IMR-90 (cell line): ENCODE results near the gene OCSTAMP. TPM values are rescaled to one million over a fixed set of nuclear protein-coding genes. Genes with fewer than 3 reads are reported as not detected.

Source experiments
- ATAC-seq: fragments of 200-7000 bp; cut with Tn5 transposase; 2 replicates; pipeline ENCODE4 v1.9.1; 2020; ENCODE audit warnings: low read depth, mild to moderate bottlenecking, moderate library complexity
- BruUV-seq: library from RNA; stranded (reverse); fragments of 400-500 nt; replicated peaks from 2 replicates; lab custom pipeline; 2021; lab: Mats Ljungman, UMichigan
- CTCF ChIA-PET: fragments of 300-600 bp; formaldehyde crosslinking; extraction: SDS; loops from one replicate; lab custom pipeline; 2021; ENCODE audit warnings: antibody characterized with exemption; lab: Yijun Ruan, JAX
- POLR2A ChIA-PET: fragments of 300-600 bp; sonication (Branson Sonifier 250); formaldehyde crosslinking; loops from one replicate; lab custom pipeline; 2022; ENCODE audit warnings: antibody characterized with exemption; ENCODE audit not compliant: unreplicated experiment; lab: Charles Lee
- DNase-seq: peaks from one replicate; pipeline ENCODE4 v3.0.0; 2013
- H2AFZ ChIP-seq: replicated peaks from 2 replicates; pipeline ENCODE3; 2013; ENCODE audit warnings: low read length, mild to moderate bottlenecking; ENCODE audit not compliant: poor library complexity
- H2AK5ac ChIP-seq: 2 replicates; pipeline ENCODE4 v1.6.1; 2013; ENCODE audit warnings: low read depth, low read length, inconsistent platforms
- H2AK9ac ChIP-seq: replicated peaks from 2 replicates; pipeline ENCODE3; 2013; ENCODE audit warnings: mild to moderate bottlenecking, low read depth, low read length, moderate library complexity; ENCODE audit not compliant: poor library complexity
- H2BK120ac ChIP-seq: 2 replicates; pipeline ENCODE4 v1.6.1; 2013; ENCODE audit warnings: low read depth, low read length, inconsistent platforms
- H2BK15ac ChIP-seq: 3 replicates; pipeline ENCODE4 v1.6.1; 2013; ENCODE audit warnings: low read depth, low read length, inconsistent platforms
- H2BK20ac ChIP-seq: 2 replicates; pipeline ENCODE4 v1.6.1; 2013; ENCODE audit warnings: low read depth, mild to moderate bottlenecking, inconsistent platforms, low read length, moderate library complexity
- H2BK5ac ChIP-seq: 2 replicates; pipeline ENCODE4 v1.6.1; 2013; ENCODE audit warnings: mild to moderate bottlenecking, low read depth, low read length, inconsistent platforms; ENCODE audit not compliant: poor library complexity, severe bottlenecking
- H3K14ac ChIP-seq: replicated peaks from 2 replicates; pipeline ENCODE4 v1.6.1; 2013; ENCODE audit warnings: low read depth, low read length, inconsistent platforms
- H3K18ac ChIP-seq: 2 replicates; pipeline ENCODE4 v1.6.1; 2013; ENCODE audit warnings: low read depth, low read length, control low read depth
- H3K23ac ChIP-seq: 2 replicates; pipeline ENCODE4 v1.6.1; 2013; ENCODE audit warnings: low read depth, low read length, inconsistent platforms
- H3K27ac ChIP-seq: 2 replicates; pipeline ENCODE4 v1.5.1; 2013; ENCODE audit warnings: mild to moderate bottlenecking, control low read depth, low read length; ENCODE audit not compliant: insufficient read depth
- H3K27me3 ChIP-seq: 2 replicates; pipeline ENCODE4 v1.6.1; 2013; ENCODE audit warnings: low read length; ENCODE audit not compliant: control insufficient read depth, insufficient read depth
- H3K36me3 ChIP-seq: 2 replicates; pipeline ENCODE4 v1.6.1; 2013; ENCODE audit warnings: low read length, mixed read lengths; ENCODE audit not compliant: control insufficient read depth, insufficient read depth
- H3K4ac ChIP-seq: 2 replicates; pipeline ENCODE4 v1.6.1; 2013; ENCODE audit warnings: low read depth, low read length, inconsistent platforms
- H3K4me1 ChIP-seq: 2 replicates; pipeline ENCODE4 v1.6.1; 2013; ENCODE audit warnings: low read length, mixed read lengths; ENCODE audit not compliant: control insufficient read depth, insufficient read depth
- H3K4me2 ChIP-seq: 2 replicates; pipeline ENCODE4 v1.6.1; 2013; ENCODE audit warnings: low read depth, mild to moderate bottlenecking, control low read depth, low read length, moderate library complexity
- H3K4me3 ChIP-seq: 2 replicates; pipeline ENCODE4 v1.5.1; 2013; ENCODE audit warnings: low read depth, mild to moderate bottlenecking, control low read depth, low read length, moderate library complexity; ENCODE audit not compliant: insufficient read depth
- H3K56ac ChIP-seq: 2 replicates; pipeline ENCODE4 v1.6.1; 2013; ENCODE audit warnings: low read length, inconsistent platforms; ENCODE audit not compliant: insufficient read depth; ENCODE audit errors: extremely low read depth
- H3K79me1 ChIP-seq, 2 experiments: 2 replicates each; pipeline ENCODE4 v1.6.1; 2013; ENCODE audit warnings: low read length in 2 of 2, inconsistent platforms in 1 of 2, low read depth in 1 of 2
- H3K9ac ChIP-seq: 2 replicates; pipeline ENCODE4 v1.6.1; 2013; ENCODE audit warnings: low read depth, low read length, control low read depth
- H3K9me1 ChIP-seq: 2 replicates; pipeline ENCODE4 v1.6.1; 2013; ENCODE audit warnings: low read length, inconsistent platforms; ENCODE audit not compliant: insufficient read depth
- H3K9me3 ChIP-seq: 2 replicates; pipeline ENCODE4 v1.6.1; 2013; ENCODE audit warnings: low read length; ENCODE audit not compliant: control insufficient read depth, insufficient read depth
- H4K20me1 ChIP-seq: 2 replicates; pipeline ENCODE4 v1.6.1; 2013; ENCODE audit warnings: low read length, inconsistent platforms; ENCODE audit not compliant: insufficient read depth
- H4K5ac ChIP-seq: 2 replicates; pipeline ENCODE4 v1.6.1; 2013; ENCODE audit warnings: mild to moderate bottlenecking, low read depth, low read length, control low read depth
- H4K8ac ChIP-seq, 2 experiments: 2 replicates each; pipeline ENCODE4 v1.6.1; 2013; ENCODE audit warnings: low read depth in 2 of 2, low read length in 2 of 2, control low read depth in 1 of 2, inconsistent platforms in 1 of 2
- H4K91ac ChIP-seq: 2 replicates; pipeline ENCODE4 v1.6.1; 2013; ENCODE audit warnings: low read depth, low read length, inconsistent platforms; ENCODE audit not compliant: insufficient read depth
- CEBPB ChIP-seq: IDR thresholded peaks from 2 replicates; pipeline ENCODE4 v1.6.1; 2012; ENCODE audit warnings: low read depth, low read length, improper control_type of control experiment
- FOS ChIP-seq: fragments of 150-350 bp; IDR thresholded peaks from 2 replicates; pipeline ENCODE4 v1.6.1; 2016; ENCODE audit warnings: low read depth, low read length
- MAZ ChIP-seq: IDR thresholded peaks from 2 replicates; pipeline ENCODE4 v1.6.1; 2012; ENCODE audit warnings: low read depth, mild to moderate bottlenecking, low read length, improper control_type of control experiment, moderate library complexity, borderline replicate concordance
- POLR2A ChIP-seq: IDR thresholded peaks from 2 replicates; pipeline ENCODE4 v1.6.1; 2012; ENCODE audit warnings: mild to moderate bottlenecking, low read depth, low read length
- RAD21 ChIP-seq: IDR thresholded peaks from 2 replicates; pipeline ENCODE4 v1.6.1; 2012; ENCODE audit warnings: low read length, improper control_type of control experiment
- RCOR1 ChIP-seq: IDR thresholded peaks from 2 replicates; pipeline ENCODE4 v1.6.1; 2012; ENCODE audit warnings: mild to moderate bottlenecking, low read length, improper control_type of control experiment; ENCODE audit not compliant: insufficient replicate concordance
- RFX5 ChIP-seq: IDR thresholded peaks from 2 replicates; pipeline ENCODE4 v1.8.0; 2012; ENCODE audit warnings: low read depth, mild to moderate bottlenecking, low read length, moderate library complexity
- SMC3 ChIP-seq: fragments of 150-350 bp; IDR thresholded peaks from 2 replicates; pipeline ENCODE4 v1.6.1; 2016; ENCODE audit warnings: low read depth, mild to moderate bottlenecking, antibody characterized with exemption, low read length, moderate library complexity
- WGBS, 2 experiments: methylation state at CpG; one replicate each; pipeline versions ENCODE4 v1.1.5 to v1.1.7; 2013; ENCODE audit warnings: missing lambda C conversion rate in 2 of 2; ENCODE audit not compliant: insufficient read length in 1 of 2; ENCODE audit errors: extremely low coverage in 2 of 2; 5-methylcytosine and 5-hydroxymethylcytosine counted together
- dilution Hi-C: fragments of 300-500 bp; cut with HindIII; formaldehyde crosslinking; loops from one replicate; pipeline ENCODE4 v1.14.3; 2018; ENCODE audit warnings: low sequenced_read_pairs; ENCODE audit not compliant: unreplicated experiment
- in situ Hi-C: fragments of 300-500 bp; cut with MboI; formaldehyde crosslinking; loops from 3 replicates; pipeline ENCODE4 v1.14.3; 2019; ENCODE audit warnings: low sequenced_read_pairs, inconsistent platforms, mixed read lengths
- intact Hi-C: fragments of 100-400 bp; cut with micrococcal nuclease; formaldehyde crosslinking; loops from 2 replicates; pipeline ENCODE4 v1.10.0; 2022
- polyA plus RNA-seq, 3 experiments: library from polyadenylated mRNA; depleted of rRNA; stranded (reverse); fragments of >200 nt; gene quantifications; 2 replicates each; pipeline ENCODE4 v1.2.3, GENCODE V29; 2012; ENCODE audit warnings: low replicate concordance in 1 of 3
- total RNA-seq: library from RNA; depleted of rRNA; stranded (reverse); fragments of >200 nt; gene quantifications from 2 replicates; pipeline ENCODE4 v1.2.3, GENCODE V29; 2012
- TF ChIP-seq, protein P1 (sequence below): conservative IDR thresholded peaks from 2 replicates; pipeline ENCODE4 v1.5.1; 2012; ENCODE audit warnings: mild to moderate bottlenecking, low read depth, low read length, improper control_type of control experiment

The OCSTAMP gene
- total and polyA plus RNA-seq, 2 of the 4 experiments (the other 2 are of a cell fraction): not detected

- Histone ChIP-seq H2AFZ (no peak overlapping the region), H2BK120ac (no peak overlapping the region), H3K9me3 (no peaks in the 10 kb centered on the region), H3K36me3 (no peaks in the 10 kb centered on the region), H3K27me3 (peaks cover 18% of the 10 kb centered on the region), H3K79me1 (no peaks in the 10 kb centered on the region), H3K4me3 (no peak overlapping the region), H4K20me1 (no peaks in the 10 kb centered on the region), H2BK15ac (no peak overlapping the region), H2AK5ac (no peak overlapping the region), H4K5ac (no peak overlapping the region), H4K91ac (no peak overlapping the region), H3K18ac (no peak overlapping the region), H3K4me1 (no peaks in the 10 kb centered on the region), H3K23ac (no peak overlapping the region), H2AK9ac (no peak overlapping the region), H3K27ac (no peak overlapping the region), H3K4me2 (no peak overlapping the region), H3K14ac (no peak overlapping the region), H2BK20ac (no peak overlapping the region), H2BK5ac (no peak overlapping the region), H4K8ac (no peak overlapping the region), H3K56ac (no peak overlapping the region), H3K9me1 (no peaks in the 10 kb centered on the region), H3K9ac (no peak overlapping the region), H3K4ac (no peak overlapping the region)
- BruUV-seq: no TSS peak
- ATAC-seq: no peak
- ChIA-PET CTCF (no interaction called here), POLR2A (no interaction called here)
- WGBS, 2 experiments: 29% methylated on average over 1 of the region's 4 CpGs; no CpG with 5 or more reads in 1 of the 2 experiments
- in situ Hi-C loops (no loop called here), intact Hi-C loops (no loop called here), dilution Hi-C loops (no loop called here)
- no peak for DNase-seq
- TF ChIP-seq, protein P1, sequence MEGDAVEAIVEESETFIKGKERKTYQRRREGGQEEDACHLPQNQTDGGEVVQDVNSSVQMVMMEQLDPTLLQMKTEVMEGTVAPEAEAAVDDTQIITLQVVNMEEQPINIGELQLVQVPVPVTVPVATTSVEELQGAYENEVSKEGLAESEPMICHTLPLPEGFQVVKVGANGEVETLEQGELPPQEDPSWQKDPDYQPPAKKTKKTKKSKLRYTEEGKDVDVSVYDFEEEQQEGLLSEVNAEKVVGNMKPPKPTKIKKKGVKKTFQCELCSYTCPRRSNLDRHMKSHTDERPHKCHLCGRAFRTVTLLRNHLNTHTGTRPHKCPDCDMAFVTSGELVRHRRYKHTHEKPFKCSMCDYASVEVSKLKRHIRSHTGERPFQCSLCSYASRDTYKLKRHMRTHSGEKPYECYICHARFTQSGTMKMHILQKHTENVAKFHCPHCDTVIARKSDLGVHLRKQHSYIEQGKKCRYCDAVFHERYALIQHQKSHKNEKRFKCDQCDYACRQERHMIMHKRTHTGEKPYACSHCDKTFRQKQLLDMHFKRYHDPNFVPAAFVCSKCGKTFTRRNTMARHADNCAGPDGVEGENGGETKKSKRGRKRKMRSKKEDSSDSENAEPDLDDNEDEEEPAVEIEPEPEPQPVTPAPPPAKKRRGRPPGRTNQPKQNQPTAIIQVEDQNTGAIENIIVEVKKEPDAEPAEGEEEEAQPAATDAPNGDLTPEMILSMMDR: no peak
- TF ChIP-seq SMC3 (no peak), FOS (no peak), MAZ (no peak), CEBPB (no peak), POLR2A (no peak), RAD21 (no peak), RFX5 (no peak), RCOR1 (no peak)
These were observed 7.4 kb downstream of the OCSTAMP start for GRCh38 chr20:46543033-46543432.
